ENCODE results near the gene SORBS1.

SORBS1 gene

GRCh38 chr10:95485056-95485844, 75.9 kb downstream of the SORBS1 start:
- TF ChIP-seq GATA3 (IDR thresholded peaks at IDR 0.05; ENCODE audit: low read depth, low read length) (no peak), GATA2 (IDR thresholded peaks at IDR 0.05; ENCODE audit: low read depth, low read length) (no peak)

GRCh38 chr10:95482501-95483233, 78.5 kb downstream of the SORBS1 start:
- TF ChIP-seq GATA2 (IDR thresholded peaks at IDR 0.05; ENCODE audit: low read depth, low read length), result no peak
- no peak for TF ChIP-seq GATA3 (IDR thresholded peaks at IDR 0.05; ENCODE audit: low read depth, low read length)

- TF ChIP-seq GATA3 (IDR thresholded peaks at IDR 0.05; ENCODE audit: low read depth, low read length) (no peak), GATA2 (IDR thresholded peaks at IDR 0.05; ENCODE audit: low read depth, low read length) (no peak)
These were observed 80.2 kb downstream of the SORBS1 start for GRCh38 chr10:95480901-95481491.

- TF ChIP-seq GATA3 (IDR thresholded peaks at IDR 0.05; ENCODE audit: low read depth, low read length) (no peak), GATA2 (IDR thresholded peaks at IDR 0.05; ENCODE audit: low read depth, low read length) (no peak)
These were observed 80.9 kb downstream of the SORBS1 start for GRCh38 chr10:95480102-95480900.

- TF ChIP-seq GATA2 (IDR thresholded peaks at IDR 0.05; ENCODE audit: low read depth, low read length) (no peak), GATA3 (IDR thresholded peaks at IDR 0.05; ENCODE audit: low read depth, low read length) (no peak)
These were observed 82.2 kb downstream of the SORBS1 start for GRCh38 chr10:95478935-95479334.

GRCh38 chr10:95478185-95478584, 83.0 kb downstream of the SORBS1 start:
- TF ChIP-seq GATA2 (IDR thresholded peaks at IDR 0.05; ENCODE audit: low read depth, low read length) (no peak), GATA3 (IDR thresholded peaks at IDR 0.05; ENCODE audit: low read depth, low read length) (no peak)

GRCh38 chr10:95477175-95477520, 84.0 kb downstream of the SORBS1 start:
- TF ChIP-seq GATA3 (IDR thresholded peaks at IDR 0.05; ENCODE audit: low read depth, low read length) (no peak), GATA2 (IDR thresholded peaks at IDR 0.05; ENCODE audit: low read depth, low read length) (no peak)

- no peak for TF ChIP-seq GATA2 (IDR thresholded peaks at IDR 0.05; ENCODE audit: low read depth, low read length)
- no peak for TF ChIP-seq GATA3 (IDR thresholded peaks at IDR 0.05; ENCODE audit: low read depth, low read length)
These were observed 84.5 kb downstream of the SORBS1 start for GRCh38 chr10:95476469-95477174.

- TF ChIP-seq GATA2 (IDR thresholded peaks at IDR 0.05; ENCODE audit: low read depth, low read length) (no peak), GATA3 (IDR thresholded peaks at IDR 0.05; ENCODE audit: low read depth, low read length) (no peak)
These were observed 85.2 kb downstream of the SORBS1 start for GRCh38 chr10:95475827-95476468.

GRCh38 chr10:95475003-95475383, 86.2 kb downstream of the SORBS1 start:
- TF ChIP-seq GATA3 (IDR thresholded peaks at IDR 0.05; ENCODE audit: low read depth, low read length) (no peak), GATA2 (IDR thresholded peaks at IDR 0.05; ENCODE audit: low read depth, low read length) (no peak)

GRCh38 chr10:95474228-95475002, 86.8 kb downstream of the SORBS1 start:
- TF ChIP-seq GATA3 (IDR thresholded peaks at IDR 0.05; ENCODE audit: low read depth, low read length), result no peak
- no peak for TF ChIP-seq GATA2 (IDR thresholded peaks at IDR 0.05; ENCODE audit: low read depth, low read length)

Measured in SH-SY5Y (cell line).